Ishikawa (cell line): ENCODE data around the gene MED13L.
A peak's percentile ranks its signal among the peaks of the same experiment; 100 is the strongest.

ENCODE experiments used
- CEBPB ChIP-seq: IDR thresholded peaks from 2 replicates; pipeline ENCODE4 v1.6.1; 2012
- CREB1 ChIP-seq: IDR thresholded peaks from 2 replicates; pipeline ENCODE4 v1.6.1; 2012; ENCODE audit warnings: low read depth
- EGR1 ChIP-seq: IDR thresholded peaks from 2 replicates; pipeline ENCODE4 v1.6.1; 2012
- EP300 ChIP-seq: IDR thresholded peaks from 2 replicates; pipeline ENCODE4 v1.6.1; 2012; ENCODE audit warnings: borderline replicate concordance
- FOXM1 ChIP-seq: IDR thresholded peaks from 2 replicates; pipeline ENCODE4 v1.6.1; 2012; ENCODE audit warnings: low read depth, borderline replicate concordance
- NFIC ChIP-seq: IDR thresholded peaks from 2 replicates; pipeline ENCODE4 v1.6.1; 2012
- RAD21 ChIP-seq: IDR thresholded peaks from 2 replicates; pipeline ENCODE4 v1.6.1; 2012; ENCODE audit warnings: low read depth
- TAF1 ChIP-seq: IDR thresholded peaks from 2 replicates; pipeline ENCODE4 v1.6.1; 2012; ENCODE audit warnings: low read depth, mild to moderate bottlenecking
- TCF12 ChIP-seq: IDR thresholded peaks from 2 replicates; pipeline ENCODE4 v1.6.1; 2012; ENCODE audit warnings: low read depth
- TEAD4 ChIP-seq: IDR thresholded peaks from 2 replicates; pipeline ENCODE4 v1.6.1; 2012
- YY1 ChIP-seq: IDR thresholded peaks from 2 replicates; pipeline ENCODE4 v1.6.1; 2012; ENCODE audit warnings: low read depth
- ZBTB7A ChIP-seq: IDR thresholded peaks from 2 replicates; pipeline ENCODE4 v1.6.1; 2012; ENCODE audit warnings: low read depth
- TF ChIP-seq, protein P1 (sequence below): IDR thresholded peaks from 2 replicates; pipeline ENCODE4 v1.6.1; 2012
- TF ChIP-seq, protein P2 (sequence below): IDR thresholded peaks from 2 replicates; pipeline ENCODE4 v1.6.1; 2012
- TF ChIP-seq, protein P3 (sequence below): IDR thresholded peaks from 2 replicates; pipeline ENCODE4 v1.6.1; 2012; ENCODE audit warnings: low read depth, mild to moderate bottlenecking

Gene MED13L

DNA sequence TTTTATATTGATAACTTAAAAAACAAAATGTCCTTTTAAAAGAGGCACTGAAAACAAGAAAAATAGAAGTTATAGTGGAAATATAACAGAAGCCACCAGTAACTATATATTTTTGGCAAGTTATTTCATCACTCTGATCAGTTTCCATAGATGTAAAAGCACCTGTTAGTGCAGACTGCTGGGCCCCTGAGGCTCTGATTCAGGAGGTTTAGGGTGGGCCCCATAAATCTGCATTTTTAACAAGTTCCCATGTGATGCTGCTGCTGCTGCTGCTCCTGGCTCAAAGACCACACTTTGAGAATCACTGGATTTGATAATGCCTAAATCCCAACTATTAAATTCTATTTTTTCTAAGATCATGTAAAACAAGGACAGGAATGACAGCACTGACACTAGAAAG, 251.1 kb downstream of the MED13L start:
- no peak for TF ChIP-seq RAD21
- no peak for TF ChIP-seq TEAD4
- no peak for TF ChIP-seq EGR1
- TF ChIP-seq, protein P1, sequence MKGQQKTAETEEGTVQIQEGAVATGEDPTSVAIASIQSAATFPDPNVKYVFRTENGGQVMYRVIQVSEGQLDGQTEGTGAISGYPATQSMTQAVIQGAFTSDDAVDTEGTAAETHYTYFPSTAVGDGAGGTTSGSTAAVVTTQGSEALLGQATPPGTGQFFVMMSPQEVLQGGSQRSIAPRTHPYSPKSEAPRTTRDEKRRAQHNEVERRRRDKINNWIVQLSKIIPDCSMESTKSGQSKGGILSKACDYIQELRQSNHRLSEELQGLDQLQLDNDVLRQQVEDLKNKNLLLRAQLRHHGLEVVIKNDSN, result no peak

DNA sequence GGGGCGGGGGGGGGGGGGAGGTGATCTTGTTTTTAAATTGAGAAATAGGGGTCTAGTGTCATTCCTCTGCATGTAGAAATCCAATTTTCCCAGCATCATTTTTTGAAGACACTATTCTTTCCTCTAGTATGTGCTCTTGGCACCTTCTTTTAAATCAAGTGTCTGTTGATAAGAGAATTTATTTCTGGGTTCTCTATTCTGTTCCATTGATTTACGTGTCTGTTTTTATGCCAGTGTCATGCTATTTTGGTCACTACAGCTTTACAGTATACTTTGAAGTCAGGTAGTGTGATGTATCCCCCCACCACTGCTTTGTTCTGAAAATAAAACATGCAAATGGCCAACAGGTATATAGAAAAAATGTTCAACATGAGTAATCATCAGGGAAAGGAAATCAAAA, 252.7 kb downstream of the MED13L start:
- TF ChIP-seq TAF1, result no peak
- TF ChIP-seq EP300, result no peak
- no peak for TF ChIP-seq EGR1
- TF ChIP-seq FOXM1, result no peak
- TF ChIP-seq RAD21, result no peak
- TF ChIP-seq, protein P2, sequence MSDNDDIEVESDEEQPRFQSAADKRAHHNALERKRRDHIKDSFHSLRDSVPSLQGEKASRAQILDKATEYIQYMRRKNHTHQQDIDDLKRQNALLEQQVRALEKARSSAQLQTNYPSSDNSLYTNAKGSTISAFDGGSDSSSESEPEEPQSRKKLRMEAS, result no peak
- TF ChIP-seq CREB1, result no peak
- TF ChIP-seq ZBTB7A, result no peak
- TF ChIP-seq TCF12, result no peak
- TF ChIP-seq, protein P1, result no peak
- TF ChIP-seq YY1, result no peak
- TF ChIP-seq NFIC, result no peak
- TF ChIP-seq CEBPB, result no peak
- TF ChIP-seq, protein P3, sequence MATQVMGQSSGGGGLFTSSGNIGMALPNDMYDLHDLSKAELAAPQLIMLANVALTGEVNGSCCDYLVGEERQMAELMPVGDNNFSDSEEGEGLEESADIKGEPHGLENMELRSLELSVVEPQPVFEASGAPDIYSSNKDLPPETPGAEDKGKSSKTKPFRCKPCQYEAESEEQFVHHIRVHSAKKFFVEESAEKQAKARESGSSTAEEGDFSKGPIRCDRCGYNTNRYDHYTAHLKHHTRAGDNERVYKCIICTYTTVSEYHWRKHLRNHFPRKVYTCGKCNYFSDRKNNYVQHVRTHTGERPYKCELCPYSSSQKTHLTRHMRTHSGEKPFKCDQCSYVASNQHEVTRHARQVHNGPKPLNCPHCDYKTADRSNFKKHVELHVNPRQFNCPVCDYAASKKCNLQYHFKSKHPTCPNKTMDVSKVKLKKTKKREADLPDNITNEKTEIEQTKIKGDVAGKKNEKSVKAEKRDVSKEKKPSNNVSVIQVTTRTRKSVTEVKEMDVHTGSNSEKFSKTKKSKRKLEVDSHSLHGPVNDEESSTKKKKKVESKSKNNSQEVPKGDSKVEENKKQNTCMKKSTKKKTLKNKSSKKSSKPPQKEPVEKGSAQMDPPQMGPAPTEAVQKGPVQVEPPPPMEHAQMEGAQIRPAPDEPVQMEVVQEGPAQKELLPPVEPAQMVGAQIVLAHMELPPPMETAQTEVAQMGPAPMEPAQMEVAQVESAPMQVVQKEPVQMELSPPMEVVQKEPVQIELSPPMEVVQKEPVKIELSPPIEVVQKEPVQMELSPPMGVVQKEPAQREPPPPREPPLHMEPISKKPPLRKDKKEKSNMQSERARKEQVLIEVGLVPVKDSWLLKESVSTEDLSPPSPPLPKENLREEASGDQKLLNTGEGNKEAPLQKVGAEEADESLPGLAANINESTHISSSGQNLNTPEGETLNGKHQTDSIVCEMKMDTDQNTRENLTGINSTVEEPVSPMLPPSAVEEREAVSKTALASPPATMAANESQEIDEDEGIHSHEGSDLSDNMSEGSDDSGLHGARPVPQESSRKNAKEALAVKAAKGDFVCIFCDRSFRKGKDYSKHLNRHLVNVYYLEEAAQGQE, result no peak
- no peak for TF ChIP-seq TEAD4

DNA sequence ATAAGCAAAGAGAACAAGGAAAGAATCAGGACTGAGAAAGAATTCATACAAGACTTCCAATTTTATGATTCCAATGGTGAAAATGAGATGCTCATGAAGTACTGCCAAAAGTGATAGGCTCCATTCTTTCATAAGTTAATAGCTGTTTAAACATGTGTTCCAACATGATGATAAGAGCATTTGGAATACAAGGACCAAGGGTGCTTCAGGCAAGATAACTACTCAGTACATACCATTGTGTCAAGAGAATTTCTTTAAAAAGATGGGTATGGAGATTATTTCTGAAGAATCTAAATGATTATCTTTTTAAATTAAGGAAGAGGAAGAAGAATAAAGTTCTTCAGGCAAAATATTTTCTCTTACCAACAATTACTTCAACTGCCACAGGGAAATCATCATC, 258.1 kb downstream of the MED13L start:
- no peak for TF ChIP-seq TAF1
- TF ChIP-seq CEBPB, result no peak
- TF ChIP-seq, protein P1, result no peak
- no peak for TF ChIP-seq YY1
- TF ChIP-seq TEAD4, result no peak
- TF ChIP-seq EGR1, result no peak
- no peak for TF ChIP-seq CREB1
- TF ChIP-seq, protein P3, result no peak
- TF ChIP-seq, protein P2, result no peak
- TF ChIP-seq RAD21, result no peak
- no peak for TF ChIP-seq NFIC
- TF ChIP-seq ZBTB7A, result no peak
- TF ChIP-seq FOXM1, result no peak
- no peak for TF ChIP-seq EP300
- no peak for TF ChIP-seq TCF12

DNA sequence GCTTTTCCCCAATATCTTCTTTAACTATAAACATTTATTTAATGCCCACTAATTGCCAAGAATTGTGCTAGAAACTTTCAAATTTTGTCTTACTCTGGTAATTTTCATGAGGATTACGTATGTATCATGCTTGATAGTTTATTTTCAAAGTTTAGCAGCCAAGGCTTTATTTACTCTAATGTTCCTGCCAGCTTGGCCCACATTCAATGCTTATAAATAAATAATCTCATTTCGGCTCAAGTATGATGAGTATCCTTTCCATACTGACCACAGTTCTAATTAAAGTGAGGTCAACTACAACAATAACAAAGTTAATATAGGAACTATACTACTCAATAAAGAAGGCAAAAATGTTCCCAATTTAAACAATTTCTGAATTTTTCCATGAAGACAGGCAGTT, 259.2 kb downstream of the MED13L start:
- TF ChIP-seq, protein P1, result no peak
- no peak for TF ChIP-seq YY1

DNA sequence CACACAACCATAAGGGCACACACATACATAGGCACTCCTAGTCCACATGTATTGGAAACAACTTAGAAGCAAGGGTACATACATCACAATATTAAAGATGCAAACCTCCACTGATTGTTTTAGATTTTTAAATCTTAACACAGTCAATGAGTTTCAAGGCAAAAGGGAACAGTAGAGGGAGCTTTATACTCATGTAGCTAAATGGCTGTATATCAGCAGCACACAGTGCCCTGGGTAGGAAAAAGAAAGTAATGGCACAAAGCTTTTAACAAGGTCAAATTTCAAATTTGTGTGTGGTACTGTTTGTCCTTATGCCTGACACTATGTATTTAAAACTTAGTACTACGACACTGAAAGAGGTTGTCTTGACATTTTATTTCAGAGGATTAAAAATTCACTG, 262.0 kb downstream of the MED13L start:
- TF ChIP-seq, protein P1, result no peak
- TF ChIP-seq RAD21, result peak; percentile 64

DNA sequence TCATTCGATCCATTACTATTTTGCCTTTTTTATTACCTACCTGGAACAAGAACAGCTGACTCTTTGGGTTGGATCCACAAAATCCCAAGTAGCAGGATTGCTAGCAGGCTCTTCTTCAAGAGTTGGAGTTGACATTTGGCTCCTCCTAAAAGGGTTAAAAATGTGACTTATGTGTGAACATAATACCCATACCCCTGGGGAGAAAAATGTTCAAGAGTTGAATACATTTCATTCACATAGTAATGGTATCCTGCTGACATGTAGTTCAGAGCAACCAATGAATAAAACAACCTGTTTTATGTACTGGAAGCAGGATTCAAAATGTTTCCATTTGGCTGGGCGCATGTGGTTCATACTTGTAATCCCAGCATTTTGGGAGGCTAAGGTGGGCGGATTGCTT, 264.7 kb downstream of the MED13L start:
- TF ChIP-seq EGR1 (no peak), CREB1 (no peak), YY1 (no peak), CEBPB (no peak), TCF12 (no peak), EP300 (no peak), ZBTB7A (no peak), FOXM1 (no peak), NFIC (no peak), TAF1 (no peak), RAD21 (no peak), TEAD4 (no peak)
- TF ChIP-seq, protein P2, result no peak
- TF ChIP-seq, protein P3, result no peak
- TF ChIP-seq, protein P1, result no peak
